GM19043 (cell line): ENCODE results near the gene RNF5.
"Not testable (repeated sequence)": the region's sequence is repeated elsewhere in the genome, so short reads cannot be mapped to it uniquely, and the experiment has no call there.

Experiments used
- ATAC-seq: cut with Tn5 transposase; IDR thresholded peaks from one replicate; pipeline ENCODE4 v1.9.1; 2021; ENCODE audit warnings: low read depth; ENCODE audit not compliant: unreplicated experiment

RNF5 gene

DNA sequence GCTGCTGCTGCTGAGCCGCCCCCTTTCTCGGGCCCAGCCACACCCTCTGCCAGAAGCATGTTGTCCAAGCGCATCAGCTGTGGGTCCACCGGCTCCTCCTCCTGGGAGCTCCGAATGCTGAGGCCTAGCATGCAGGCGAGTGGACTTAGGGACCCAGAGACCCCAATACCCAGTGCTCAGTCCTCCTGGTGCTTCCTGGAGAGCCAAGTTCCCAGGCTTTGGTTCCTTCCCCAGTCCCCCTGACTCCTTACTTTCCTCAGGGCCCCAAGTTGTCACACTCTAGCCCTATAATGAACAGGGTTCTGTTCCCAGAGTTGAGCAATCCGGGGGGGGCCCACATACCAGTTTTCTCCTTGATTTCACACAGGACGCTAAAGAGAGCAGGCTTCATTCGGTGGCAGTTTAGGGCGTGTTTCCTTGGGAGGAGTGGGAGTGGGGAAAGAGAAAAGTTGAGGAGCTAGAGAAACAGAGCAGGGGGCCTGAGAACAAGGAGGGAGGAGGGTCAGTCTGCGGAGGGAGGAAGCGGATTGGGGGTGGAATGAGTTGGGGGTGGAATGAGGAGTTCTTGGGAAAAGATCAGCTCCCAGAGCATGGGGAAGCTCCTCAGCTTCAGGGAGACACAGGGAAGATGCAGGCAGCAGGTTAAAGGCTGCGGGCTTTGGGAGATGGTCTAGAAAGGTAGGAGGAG, 10.3 kb downstream of the RNF5 start:
- no peak for ATAC-seq

DNA sequence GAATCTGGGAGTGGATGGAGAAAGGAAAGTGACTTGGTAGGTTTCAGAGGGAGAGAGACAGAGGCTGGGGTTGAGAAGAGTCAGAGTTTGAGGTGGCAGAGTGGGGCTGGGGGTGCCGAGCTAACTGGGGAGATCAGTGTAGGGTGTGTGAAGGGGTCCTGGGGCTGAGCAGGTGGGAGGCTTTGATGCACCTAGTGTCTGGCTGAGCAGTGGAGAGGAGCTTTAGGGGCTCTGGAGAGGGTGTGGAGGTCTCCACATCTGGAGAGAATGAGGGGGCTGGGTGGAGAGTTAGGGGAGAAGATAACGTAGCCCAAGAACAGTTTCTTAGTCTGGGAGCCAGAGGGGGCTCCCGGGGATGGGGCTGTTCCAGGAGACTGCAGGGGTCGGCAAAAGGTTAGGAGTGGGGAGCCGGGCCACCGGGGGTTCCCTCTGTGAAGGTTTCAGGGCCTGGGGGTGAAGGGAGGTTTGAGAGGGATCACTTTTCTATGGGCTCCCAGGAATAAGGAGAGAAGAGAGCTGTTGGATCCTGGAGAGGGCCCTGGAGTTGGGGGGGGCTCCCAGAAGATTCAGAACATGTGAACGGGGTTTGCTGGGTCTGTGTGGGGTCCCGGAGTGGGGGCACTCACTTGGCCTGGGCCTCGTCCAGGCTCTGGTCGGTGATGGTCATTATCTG, 11.0 kb downstream of the RNF5 start:
- no peak for ATAC-seq

- ATAC-seq, result no peak
These were observed 11.5 kb downstream of the RNF5 start for GRCh38 chr6:32189742-32190053.

- peak; percentile 51 for ATAC-seq
These were observed 12.0 kb downstream of the RNF5 start, which contains the start of gene PBX2 for GRCh38 chr6:32190054-32190851. Gene PBX2 (minus strand): TSS chr6:32190202. CDS start chr6:32189915, 287 bp downstream.

DNA sequence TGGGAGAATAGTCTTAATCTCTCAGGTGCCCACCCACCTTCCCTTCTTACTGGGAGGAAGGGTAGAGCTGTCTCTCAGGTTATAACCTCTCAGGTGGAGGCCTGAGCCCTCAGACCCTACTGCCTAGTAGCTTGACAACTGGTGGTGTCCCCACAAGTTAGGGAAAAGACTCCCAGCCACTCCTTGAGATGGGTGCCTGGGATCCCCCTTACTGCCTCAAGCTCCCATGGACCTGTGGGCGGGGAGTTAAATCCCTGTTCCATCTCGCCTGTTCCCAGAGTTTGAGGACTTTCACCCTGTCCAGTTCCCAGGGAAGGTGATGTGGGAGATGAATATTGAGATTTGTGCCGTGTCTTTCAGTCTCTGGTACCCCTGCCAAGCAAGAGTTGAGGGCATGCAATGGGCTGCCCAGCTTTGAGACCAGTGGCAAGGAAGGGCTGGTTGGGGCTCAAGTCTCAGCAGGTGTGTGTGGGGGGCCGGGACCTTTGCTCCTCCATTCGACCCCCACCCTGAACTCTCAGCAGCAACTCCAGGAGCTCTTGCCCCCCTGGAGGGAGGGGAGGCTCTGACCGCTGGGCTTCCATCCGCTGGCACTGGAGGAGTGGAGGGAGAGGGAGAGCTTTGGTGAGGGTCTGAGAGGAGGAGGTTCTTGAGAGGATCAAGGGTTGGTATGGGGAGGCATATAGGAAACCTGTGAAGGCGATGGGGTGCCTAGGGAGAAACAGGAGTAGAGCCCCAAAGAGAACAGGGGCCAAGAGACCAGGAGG, 12.9 kb downstream of the RNF5 start:
- ATAC-seq, result no peak

DNA sequence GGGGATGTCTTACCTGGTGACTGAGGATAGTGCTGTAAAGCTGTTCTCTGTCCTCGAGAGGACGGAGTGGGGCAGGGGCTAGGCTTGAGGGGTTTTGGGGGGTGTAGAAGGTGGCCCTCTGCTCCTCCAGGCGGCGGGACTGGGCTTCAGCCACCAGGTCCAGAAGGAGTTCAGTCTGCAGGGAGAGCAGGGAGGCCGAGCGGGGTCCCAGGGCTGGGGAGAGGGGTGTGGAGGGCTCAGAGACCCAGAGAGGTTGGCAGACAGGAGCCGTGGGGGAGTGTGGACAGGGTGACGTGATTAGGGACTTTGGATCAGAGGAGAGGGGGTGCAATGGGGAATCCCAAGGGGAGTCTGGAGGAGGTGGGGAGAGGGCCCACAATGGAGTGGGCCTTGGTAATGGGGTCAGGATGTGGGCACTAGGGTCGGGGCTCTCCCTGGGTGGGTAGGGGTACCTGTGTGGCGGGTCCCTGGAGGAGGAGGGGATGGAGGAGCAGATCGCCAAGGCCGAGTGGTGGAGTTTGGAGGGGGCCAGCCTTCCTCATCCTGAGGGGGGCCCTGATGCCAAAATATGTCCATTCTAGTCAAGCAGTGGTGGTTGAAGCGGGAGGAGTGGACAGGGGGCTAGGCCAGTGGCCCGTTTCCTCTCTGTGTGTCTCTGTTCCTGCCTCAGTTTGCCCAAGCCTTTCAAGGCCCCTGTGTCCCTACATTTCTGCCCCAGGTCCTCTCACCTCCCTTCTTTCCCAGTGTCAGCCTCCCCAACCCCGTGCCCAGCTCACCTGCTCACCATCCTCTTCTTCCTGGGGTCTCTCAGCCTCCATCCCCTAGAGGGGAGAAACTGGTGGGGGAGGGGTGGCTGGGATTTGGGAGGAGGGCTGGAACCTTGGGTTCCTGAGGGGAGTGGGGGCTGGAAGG, 13.7 kb downstream of the RNF5 start:
- ATAC-seq, result no peak

DNA sequence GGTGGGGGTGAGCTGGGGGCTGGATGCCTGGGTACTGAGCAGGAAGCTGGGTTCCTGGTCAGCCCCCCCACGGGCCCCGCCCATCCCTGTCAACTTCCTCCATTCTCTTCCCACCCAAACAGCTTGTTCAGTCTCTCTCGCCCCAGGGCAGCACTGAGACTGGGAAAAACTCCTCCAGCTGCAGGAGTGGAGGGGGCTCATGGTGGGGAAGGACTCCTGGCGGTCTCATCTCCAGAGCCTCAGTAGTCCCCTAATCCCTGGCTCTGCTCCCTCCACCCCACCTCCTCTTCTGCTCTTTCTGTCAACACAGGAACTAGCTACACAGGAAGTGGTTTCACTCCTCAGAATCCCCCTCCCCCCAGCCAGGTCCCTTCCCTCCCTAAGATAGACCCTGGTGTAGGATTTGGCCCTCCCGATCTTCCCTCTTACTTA, 14.4 kb downstream of the RNF5 start, which contains the start of gene GPSM3:
TSS of gene GPSM3 (minus strand) at position 36 of the 432 bp plus-strand sequence. CDS start 130 bp downstream, outside the sequence.
- ATAC-seq, result no peak

DNA sequence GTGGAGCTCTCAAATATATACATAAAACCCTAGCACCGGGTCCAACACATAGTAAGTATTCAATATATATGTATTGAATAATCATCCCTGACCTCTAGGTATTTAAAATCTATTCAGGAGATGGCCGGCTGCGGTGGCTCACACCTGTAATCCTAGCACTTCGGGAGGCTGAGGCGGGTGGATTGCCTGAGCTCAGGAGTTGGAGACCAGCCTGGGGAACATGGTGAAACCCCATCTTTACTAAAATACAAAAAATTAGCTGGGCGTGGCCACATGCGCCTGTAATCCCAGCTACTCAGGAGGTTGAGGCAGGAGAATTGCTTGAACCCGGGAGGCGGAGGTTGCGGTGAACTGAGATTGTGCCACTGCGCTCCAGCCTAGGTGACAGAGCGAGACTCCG, 14.9 kb downstream of the RNF5 start:
- not testable (repeated sequence) for ATAC-seq

DNA sequence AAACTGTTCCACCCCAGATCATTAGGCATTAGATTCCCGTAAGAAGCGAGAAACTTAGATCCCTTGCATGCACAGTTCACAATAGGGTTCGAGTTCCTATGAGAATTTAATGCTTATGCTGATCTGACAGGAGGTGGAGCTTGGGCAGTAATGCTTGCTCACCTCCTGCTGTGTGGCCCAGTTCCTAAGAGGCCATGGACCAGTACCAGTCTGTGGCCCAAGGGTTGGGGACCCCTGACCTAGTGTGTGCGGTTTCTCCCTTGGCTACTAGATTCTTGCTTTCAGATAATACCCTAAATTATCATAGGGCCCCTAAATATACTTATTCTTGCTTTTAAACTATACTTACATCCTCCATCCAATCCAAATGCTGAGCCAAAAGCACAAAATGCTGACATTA, 16.2 kb downstream of the RNF5 start:
- ATAC-seq, result no peak

DNA sequence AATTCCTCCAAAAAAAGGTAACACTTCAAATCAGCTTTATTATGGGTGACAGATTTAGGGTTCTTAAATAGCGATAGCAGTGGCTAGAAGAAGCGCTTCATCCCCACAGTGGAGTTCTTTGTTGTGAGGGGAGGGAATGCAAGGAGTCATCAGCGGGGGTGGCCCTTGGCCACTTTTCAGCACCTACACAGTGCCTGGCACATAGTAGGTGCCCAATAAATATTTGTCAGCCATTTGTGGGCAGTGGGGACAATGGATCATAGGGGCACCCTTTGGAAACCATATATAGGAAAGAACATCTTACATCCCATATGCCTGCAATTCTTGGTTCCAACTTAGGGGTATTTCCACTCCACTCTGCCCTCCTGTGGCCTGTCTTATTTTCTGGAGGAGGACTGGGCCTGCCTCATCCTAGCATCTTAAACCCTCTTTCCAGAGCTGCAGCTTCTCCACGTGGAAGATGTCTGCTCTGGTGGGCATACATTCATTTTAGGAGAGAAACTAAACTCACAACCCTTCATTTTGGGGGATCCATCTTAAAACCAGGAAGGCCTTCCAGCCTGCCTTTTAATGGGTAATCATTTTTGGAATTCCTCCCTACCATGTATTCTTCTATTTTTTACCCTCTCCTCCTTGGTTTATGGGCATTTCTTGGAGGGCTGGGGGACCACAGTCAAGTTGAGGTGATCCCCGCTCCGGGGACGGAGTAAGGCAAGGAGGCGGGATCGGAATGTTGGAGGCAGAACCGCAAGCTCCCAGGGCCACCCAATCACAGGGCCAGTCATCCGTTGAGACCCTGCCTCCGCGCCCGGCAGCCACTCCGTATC, 16.8 kb downstream of the RNF5 start:
- no peak for ATAC-seq

- no peak for ATAC-seq
These were observed 17.4 kb downstream of the RNF5 start for GRCh38 chr6:32195652-32195901.

DNA sequence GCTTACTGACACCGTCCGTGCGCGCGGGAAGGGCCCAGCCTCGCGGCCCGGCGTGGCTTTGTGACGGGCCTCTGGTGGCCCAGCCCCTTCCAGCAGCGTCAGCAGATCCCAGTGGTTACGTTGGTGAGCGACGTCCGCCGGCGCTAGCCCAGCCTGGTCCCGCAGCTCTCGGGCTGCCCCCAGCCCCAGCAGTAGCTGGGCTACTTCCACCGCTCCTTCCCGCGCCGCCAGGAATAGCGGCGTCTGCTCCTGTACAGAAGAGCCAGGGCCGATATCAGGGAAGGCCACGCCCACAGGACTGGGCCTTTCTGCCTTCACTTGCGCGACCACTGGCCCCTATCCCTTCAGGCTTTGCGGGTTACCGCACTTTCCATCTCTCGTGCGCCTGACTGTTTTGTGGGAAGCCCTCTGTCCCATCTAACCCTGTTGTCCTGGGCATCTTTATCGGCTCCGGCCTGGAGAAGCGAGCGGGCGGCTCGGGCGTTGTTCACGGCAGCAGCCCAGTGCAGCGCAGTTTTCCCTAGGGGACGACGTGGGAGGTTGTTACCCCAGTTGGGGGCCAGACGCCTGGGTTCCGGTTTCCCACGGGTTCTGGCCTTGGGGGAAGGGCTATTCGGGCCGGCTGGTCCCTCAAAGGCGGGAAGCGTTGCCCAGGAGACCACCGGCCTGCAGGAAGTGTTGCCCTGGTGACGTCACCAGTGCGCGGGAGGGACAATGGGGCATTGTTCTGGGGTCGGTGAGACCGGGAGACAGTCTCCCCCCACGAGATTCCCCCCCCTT, 17.9 kb downstream of the RNF5 start:
- peak; percentile 69 for ATAC-seq

- ATAC-seq, result no peak
These were observed 18.7 kb downstream of the RNF5 start for GRCh38 chr6:32196682-32197616.

DNA sequence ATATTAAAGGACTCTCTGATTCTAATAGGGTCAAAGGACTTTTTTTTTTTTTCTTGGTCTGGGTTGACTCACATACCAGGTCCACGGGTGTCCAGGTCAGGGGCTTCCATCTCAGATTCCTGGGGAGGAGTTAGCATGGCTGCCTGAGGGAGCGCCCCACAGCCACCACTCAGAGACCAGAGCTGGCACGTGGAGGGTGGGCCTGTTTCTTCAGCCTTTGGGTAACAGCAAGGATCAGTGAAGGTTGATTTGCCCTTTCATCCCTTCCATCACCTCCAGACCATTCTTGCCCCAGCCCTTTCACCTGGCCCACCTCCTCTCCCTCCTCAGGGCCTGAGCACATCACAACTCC, 20.1 kb downstream of the RNF5 start:
- no peak for ATAC-seq

- ATAC-seq, result no peak
These were observed 20.7 kb downstream of the RNF5 start for GRCh38 chr6:32198866-32199265.

DNA sequence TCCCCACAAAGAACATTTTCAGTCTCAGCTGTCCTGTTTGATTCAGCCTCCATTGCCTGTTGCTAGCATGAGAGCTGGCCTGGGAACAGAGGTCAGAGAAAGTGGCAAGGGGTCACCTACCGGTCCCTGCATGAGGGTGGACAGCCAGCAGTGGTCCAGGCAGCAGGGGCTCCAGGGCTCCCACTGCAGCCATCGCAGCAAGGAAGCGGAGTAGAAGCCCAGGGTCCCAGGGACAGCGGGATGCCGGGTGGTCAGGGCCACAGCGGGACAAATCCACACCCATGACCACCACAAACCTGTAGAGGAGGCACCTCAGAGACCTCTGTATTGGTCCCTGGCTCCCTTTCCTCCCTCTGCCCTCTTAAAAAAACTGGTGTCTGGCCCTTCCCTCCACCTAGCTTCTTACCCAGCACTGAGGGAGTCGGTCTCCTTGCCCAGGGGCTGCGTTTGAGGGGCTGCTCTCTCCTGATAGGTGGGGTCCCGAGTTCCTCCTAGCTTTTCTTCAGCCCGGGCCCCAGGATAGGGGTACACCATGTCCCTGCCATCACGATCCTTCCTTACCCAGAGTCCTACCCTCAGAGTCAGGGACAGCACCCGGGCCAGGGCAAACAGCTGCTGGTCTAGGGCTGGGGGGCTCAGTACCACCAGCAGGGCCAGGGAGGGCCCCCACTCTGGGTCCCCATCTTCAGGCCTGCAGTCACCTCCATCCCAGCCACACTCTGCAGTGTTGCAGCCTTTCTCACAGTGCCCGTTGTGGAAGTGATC, 22.7 kb downstream of the RNF5 start:
- ATAC-seq, result no peak

- ATAC-seq, result no peak
These were observed 24.0 kb downstream of the RNF5 start for GRCh38 chr6:32202186-32202585.
